Measurements from ENCODE around the gene HRH4. TPM values are rescaled to one million over a fixed set of nuclear protein-coding genes. Genes with fewer than 3 reads are reported as not detected.
A peak's percentile ranks its signal among the peaks of the same experiment; 100 is the strongest.

The HRH4 gene
- polyA plus RNA-seq (2013, experiment 1 of 2; ENCODE audit: insufficient read length), result not detected
- 0.04 TPM for polyA plus RNA-seq (2013, experiment 2 of 2; ENCODE audit: insufficient read length)

GRCh38 chr18:24460388-24460787 lies at the start of gene HRH4:
Gene HRH4, plus strand, starts transcription at chr18:24460637. Its CDS starts 92 bp downstream, at chr18:24460729.
- no peak for DNase-seq

- DNase-seq, result peak; percentile 19
Measured at GRCh38 chr18:24413148-24413547, 47.3 kb upstream of the HRH4 start.

- no peak for DNase-seq
Measured at GRCh38 chr18:24414349-24415003, 46.0 kb upstream of the HRH4 start.

GRCh38 chr18:24417480-24417879 lies 43.0 kb upstream of the HRH4 start:
- DNase-seq, result no peak

GRCh38 chr18:24420551-24420950 lies 39.9 kb upstream of the HRH4 start:
- DNase-seq, result no peak

GRCh38 chr18:24421831-24422230 lies 38.6 kb upstream of the HRH4 start:
- DNase-seq, result no peak

- DNase-seq, result no peak
Measured at GRCh38 chr18:24426073-24426397, 34.4 kb upstream of the HRH4 start.

- DNase-seq, result peak; percentile 87
Measured at GRCh38 chr18:24426398-24427294, 33.8 kb upstream of the HRH4 start, which contains the start of gene IMPACT. Gene IMPACT, plus strand, starts transcription at chr18:24426670. Its CDS starts 87 bp downstream, at chr18:24426757.

- peak; percentile 2 for DNase-seq
Measured at GRCh38 chr18:24427484-24427883, 33.0 kb upstream of the HRH4 start.

GRCh38 chr18:24428709-24429108 lies 31.7 kb upstream of the HRH4 start:
- no peak for DNase-seq

GRCh38 chr18:24429188-24429587 lies 31.2 kb upstream of the HRH4 start:
- DNase-seq, result no peak

GRCh38 chr18:24432618-24433017 lies 27.8 kb upstream of the HRH4 start:
- no peak for DNase-seq

- DNase-seq, result no peak
Measured at GRCh38 chr18:24436939-24437338, 23.5 kb upstream of the HRH4 start.

GRCh38 chr18:24443870-24444269 lies 16.6 kb upstream of the HRH4 start:
- DNase-seq, result no peak

GRCh38 chr18:24446453-24446852 lies 14.0 kb upstream of the HRH4 start:
- no peak for DNase-seq

- DNase-seq, result no peak
Measured at GRCh38 chr18:24446953-24447538, 13.4 kb upstream of the HRH4 start.

- DNase-seq, result no peak
Measured at GRCh38 chr18:24447961-24448360, 12.5 kb upstream of the HRH4 start.

- DNase-seq, result no peak
Measured at GRCh38 chr18:24456549-24456948, 3.9 kb upstream of the HRH4 start.

- no peak for DNase-seq
Measured at GRCh38 chr18:24459772-24460171, 665 bp upstream of the HRH4 start.

- DNase-seq, result no peak
Measured at GRCh38 chr18:24461996-24462395, 1.6 kb downstream of the HRH4 start.

- DNase-seq, result no peak
Measured at GRCh38 chr18:24462838-24463775, 2.7 kb downstream of the HRH4 start.

GRCh38 chr18:24465486-24465885 lies 5.0 kb downstream of the HRH4 start:
- DNase-seq, result no peak

Data from fibroblast of skin of abdomen (primary cell).